Ishikawa (cell line): ENCODE measurements around the gene GBP1.

ENCODE experiments used
- CEBPB ChIP-seq: IDR thresholded peaks from 2 replicates; pipeline ENCODE4 v1.6.1; 2012
- CREB1 ChIP-seq: IDR thresholded peaks from 2 replicates; pipeline ENCODE4 v1.6.1; 2012; ENCODE audit warnings: low read depth
- EGR1 ChIP-seq: IDR thresholded peaks from 2 replicates; pipeline ENCODE4 v1.6.1; 2012
- EP300 ChIP-seq: IDR thresholded peaks from 2 replicates; pipeline ENCODE4 v1.6.1; 2012; ENCODE audit warnings: borderline replicate concordance
- FOXM1 ChIP-seq: IDR thresholded peaks from 2 replicates; pipeline ENCODE4 v1.6.1; 2012; ENCODE audit warnings: low read depth, borderline replicate concordance
- NFIC ChIP-seq: IDR thresholded peaks from 2 replicates; pipeline ENCODE4 v1.6.1; 2012
- RAD21 ChIP-seq: IDR thresholded peaks from 2 replicates; pipeline ENCODE4 v1.6.1; 2012; ENCODE audit warnings: low read depth
- TAF1 ChIP-seq: IDR thresholded peaks from 2 replicates; pipeline ENCODE4 v1.6.1; 2012; ENCODE audit warnings: low read depth, mild to moderate bottlenecking
- TCF12 ChIP-seq: IDR thresholded peaks from 2 replicates; pipeline ENCODE4 v1.6.1; 2012; ENCODE audit warnings: low read depth
- TEAD4 ChIP-seq: IDR thresholded peaks from 2 replicates; pipeline ENCODE4 v1.6.1; 2012
- YY1 ChIP-seq: IDR thresholded peaks from 2 replicates; pipeline ENCODE4 v1.6.1; 2012; ENCODE audit warnings: low read depth
- ZBTB7A ChIP-seq: IDR thresholded peaks from 2 replicates; pipeline ENCODE4 v1.6.1; 2012; ENCODE audit warnings: low read depth
- TF ChIP-seq, protein P1 (sequence below): IDR thresholded peaks from 2 replicates; pipeline ENCODE4 v1.6.1; 2012
- TF ChIP-seq, protein P2 (sequence below): IDR thresholded peaks from 2 replicates; pipeline ENCODE4 v1.6.1; 2012
- TF ChIP-seq, protein P3 (sequence below): IDR thresholded peaks from 2 replicates; pipeline ENCODE4 v1.6.1; 2012; ENCODE audit warnings: low read depth, mild to moderate bottlenecking

Gene GBP1

DNA sequence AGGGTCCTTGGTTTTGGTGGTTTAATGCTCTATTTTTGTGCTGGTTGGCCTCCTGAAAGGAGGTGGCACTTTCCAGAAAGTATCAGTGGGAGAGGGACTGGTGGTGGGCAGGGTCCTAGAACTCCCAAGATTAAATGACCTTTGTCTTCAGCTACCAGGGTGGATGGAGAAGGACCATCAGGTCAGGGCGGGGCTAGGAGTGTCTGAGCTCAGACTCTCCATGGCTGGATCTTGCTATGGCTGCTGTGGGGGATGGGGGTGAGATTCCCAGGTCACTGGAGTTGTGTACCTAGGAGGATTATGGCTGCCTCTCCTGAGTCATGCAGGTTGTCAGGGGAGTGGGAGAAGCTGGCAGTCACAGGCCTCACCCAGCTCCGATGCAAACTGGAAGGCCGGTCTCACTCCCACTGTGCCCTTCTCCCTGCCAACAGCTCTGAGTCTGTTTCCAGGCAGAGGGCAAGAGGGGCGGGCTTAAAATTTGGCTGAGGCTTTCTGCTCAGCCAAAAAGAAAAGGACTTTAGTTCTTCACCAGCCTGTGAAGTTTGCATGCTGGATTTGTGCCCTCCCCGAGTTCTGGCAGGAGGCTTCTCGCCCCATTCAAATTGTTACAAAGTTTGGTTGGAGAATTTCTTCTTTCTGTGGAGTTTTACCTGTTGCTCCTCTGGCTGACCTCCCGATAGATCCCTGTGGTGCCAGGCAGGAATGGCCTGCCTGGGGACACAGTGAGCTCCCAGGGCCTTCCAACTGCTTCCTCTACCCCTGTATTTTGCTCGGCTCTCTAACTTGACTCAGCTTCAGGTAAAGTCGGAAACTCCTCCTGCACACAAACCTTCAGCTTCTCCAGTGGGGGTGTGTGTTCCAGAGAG lies 59.5 kb downstream of the GBP1 start:
- no peak for TF ChIP-seq TAF1
- TF ChIP-seq YY1, result no peak
- TF ChIP-seq EGR1, result no peak
- TF ChIP-seq TCF12, result no peak
- TF ChIP-seq CEBPB, result no peak
- TF ChIP-seq, protein P1, sequence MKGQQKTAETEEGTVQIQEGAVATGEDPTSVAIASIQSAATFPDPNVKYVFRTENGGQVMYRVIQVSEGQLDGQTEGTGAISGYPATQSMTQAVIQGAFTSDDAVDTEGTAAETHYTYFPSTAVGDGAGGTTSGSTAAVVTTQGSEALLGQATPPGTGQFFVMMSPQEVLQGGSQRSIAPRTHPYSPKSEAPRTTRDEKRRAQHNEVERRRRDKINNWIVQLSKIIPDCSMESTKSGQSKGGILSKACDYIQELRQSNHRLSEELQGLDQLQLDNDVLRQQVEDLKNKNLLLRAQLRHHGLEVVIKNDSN, result no peak
- TF ChIP-seq CREB1, result no peak
- TF ChIP-seq TEAD4, result no peak
- no peak for TF ChIP-seq EP300
- TF ChIP-seq ZBTB7A, result no peak
- TF ChIP-seq NFIC, result no peak
- TF ChIP-seq RAD21, result no peak
- TF ChIP-seq, protein P2, sequence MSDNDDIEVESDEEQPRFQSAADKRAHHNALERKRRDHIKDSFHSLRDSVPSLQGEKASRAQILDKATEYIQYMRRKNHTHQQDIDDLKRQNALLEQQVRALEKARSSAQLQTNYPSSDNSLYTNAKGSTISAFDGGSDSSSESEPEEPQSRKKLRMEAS, result no peak
- TF ChIP-seq, protein P3, sequence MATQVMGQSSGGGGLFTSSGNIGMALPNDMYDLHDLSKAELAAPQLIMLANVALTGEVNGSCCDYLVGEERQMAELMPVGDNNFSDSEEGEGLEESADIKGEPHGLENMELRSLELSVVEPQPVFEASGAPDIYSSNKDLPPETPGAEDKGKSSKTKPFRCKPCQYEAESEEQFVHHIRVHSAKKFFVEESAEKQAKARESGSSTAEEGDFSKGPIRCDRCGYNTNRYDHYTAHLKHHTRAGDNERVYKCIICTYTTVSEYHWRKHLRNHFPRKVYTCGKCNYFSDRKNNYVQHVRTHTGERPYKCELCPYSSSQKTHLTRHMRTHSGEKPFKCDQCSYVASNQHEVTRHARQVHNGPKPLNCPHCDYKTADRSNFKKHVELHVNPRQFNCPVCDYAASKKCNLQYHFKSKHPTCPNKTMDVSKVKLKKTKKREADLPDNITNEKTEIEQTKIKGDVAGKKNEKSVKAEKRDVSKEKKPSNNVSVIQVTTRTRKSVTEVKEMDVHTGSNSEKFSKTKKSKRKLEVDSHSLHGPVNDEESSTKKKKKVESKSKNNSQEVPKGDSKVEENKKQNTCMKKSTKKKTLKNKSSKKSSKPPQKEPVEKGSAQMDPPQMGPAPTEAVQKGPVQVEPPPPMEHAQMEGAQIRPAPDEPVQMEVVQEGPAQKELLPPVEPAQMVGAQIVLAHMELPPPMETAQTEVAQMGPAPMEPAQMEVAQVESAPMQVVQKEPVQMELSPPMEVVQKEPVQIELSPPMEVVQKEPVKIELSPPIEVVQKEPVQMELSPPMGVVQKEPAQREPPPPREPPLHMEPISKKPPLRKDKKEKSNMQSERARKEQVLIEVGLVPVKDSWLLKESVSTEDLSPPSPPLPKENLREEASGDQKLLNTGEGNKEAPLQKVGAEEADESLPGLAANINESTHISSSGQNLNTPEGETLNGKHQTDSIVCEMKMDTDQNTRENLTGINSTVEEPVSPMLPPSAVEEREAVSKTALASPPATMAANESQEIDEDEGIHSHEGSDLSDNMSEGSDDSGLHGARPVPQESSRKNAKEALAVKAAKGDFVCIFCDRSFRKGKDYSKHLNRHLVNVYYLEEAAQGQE, result no peak
- no peak for TF ChIP-seq FOXM1
